KG1 (cell line): ENCODE data around the gene ACTR3C.

Source experiments
- DNase-seq: peaks from one replicate; lab custom pipeline; 2025; lab: John Stamatoyannopoulos, UW

ACTR3C gene

DNA sequence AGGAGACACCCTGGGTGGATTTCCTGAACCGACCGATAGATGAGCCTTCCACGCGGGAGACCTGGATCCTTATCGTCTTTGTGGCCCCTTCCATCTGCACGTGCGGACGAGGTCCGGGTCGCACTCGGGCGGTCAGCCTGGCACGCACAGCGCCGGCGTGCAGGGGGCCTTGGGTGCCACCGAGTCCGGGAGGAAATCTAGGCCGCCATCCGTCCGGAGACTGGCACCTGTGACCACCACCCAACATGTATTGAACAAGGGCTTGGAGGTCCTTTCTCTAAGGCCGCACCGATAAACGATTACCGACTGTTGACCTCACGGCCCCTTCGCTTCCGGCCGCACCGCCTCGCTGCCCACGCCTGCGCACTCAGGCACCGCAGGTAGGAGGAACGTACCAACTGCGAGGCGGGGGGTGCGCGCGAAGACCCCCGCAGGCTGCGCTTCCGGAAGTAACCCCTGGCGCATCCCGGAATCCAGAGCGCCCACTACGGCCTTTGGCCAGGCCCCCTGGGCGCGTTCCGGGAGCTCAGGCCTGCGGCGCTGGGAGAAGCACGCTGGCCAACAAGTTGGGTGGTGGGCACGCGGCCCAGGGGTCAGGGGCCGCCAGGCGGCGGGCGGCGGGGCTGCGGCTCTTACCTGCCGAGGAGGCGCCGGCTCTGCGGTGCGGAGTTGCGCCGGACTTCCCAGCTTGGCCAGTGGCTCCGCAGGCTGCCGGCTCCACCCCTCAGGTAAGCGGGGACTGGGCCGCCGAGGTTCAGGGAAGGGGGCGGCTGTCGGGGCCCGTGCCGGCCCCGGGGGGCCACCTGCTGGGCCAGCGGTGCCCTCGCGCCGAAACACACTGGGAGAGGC, at the start of gene ACTR3C, which contains the start of gene LRRC61:
TSS of gene ACTR3C (minus strand) at position 713 of the 849 bp plus-strand sequence. CDS start 28,249 bp downstream, outside the sequence.
TSS of gene LRRC61 (plus strand) at position 523 of the 849 bp plus-strand sequence. CDS start 13,507 bp downstream, outside the sequence.
- DNase-seq: no peak

- no peak for DNase-seq
Measured at GRCh38 chr7:150372271-150373048, 49.1 kb upstream of the ACTR3C start.

DNA sequence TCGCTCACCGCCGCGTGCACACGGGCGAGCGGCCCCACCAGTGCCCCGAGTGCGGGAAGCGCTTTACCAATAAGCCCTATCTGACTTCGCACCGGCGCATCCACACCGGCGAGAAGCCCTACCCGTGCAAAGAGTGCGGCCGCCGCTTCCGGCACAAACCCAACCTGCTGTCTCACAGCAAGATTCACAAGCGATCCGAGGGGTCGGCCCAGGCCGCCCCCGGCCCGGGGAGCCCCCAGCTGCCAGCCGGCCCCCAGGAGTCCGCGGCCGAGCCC, 48.6 kb upstream of the ACTR3C start:
- no peak for DNase-seq

DNA sequence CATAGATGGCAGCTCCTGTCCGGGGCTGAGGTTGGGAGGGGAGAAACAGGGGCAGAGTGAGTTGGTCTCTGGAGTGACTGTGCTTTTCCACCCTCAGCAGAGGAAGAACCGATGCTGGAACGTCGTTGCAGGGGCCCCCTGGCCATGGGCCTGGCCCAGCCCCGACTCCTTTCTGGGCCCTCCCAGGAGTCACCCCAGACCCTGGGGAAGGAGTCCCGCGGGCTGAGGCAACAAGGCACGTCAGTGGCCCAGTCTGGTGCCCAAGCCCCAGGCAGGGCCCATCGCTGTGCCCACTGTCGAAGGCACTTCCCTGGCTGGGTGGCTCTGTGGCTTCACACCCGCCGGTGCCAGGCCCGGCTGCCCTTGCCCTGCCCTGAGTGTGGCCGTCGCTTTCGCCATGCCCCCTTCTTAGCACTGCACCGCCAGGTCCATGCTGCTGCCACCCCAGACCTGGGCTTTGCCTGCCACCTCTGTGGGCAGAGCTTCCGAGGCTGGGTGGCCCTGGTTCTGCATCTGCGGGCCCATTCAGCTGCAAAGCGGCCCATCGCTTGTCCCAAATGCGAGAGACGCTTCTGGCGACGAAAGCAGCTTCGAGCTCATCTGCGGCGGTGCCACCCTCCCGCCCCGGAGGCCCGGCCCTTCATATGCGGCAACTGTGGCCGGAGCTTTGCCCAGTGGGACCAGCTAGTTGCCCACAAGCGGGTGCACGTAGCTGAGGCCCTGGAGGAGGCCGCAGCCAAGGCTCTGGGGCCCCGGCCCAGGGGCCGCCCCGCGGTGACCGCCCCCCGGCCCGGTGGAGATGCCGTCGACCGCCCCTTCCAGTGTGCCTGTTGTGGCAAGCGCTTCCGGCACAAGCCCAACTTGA, 48.0 kb upstream of the ACTR3C start:
- DNase-seq: no peak

DNA sequence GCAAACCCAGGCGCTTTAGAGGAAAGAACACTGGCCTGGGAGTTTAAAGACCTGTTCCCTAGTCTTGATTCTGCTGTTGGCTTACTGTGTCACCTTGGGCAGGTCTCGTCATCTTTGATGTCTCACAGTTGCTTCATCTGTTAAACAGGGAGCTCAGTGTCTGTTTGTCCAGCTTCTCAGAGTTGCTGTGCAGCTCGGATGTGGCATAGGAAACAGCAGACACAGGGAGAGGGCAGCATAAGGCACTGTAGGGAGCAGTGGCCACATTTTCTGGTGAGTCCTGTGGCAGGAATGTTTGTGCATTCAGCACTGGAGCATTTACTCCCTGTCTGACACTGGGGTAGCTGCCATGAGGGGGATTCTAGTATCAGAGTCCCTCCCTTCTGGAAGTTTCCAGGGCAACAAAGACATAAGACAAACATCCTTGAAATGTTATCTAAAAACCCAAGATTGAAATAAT, 47.3 kb upstream of the ACTR3C start:
- DNase-seq: no peak

DNA sequence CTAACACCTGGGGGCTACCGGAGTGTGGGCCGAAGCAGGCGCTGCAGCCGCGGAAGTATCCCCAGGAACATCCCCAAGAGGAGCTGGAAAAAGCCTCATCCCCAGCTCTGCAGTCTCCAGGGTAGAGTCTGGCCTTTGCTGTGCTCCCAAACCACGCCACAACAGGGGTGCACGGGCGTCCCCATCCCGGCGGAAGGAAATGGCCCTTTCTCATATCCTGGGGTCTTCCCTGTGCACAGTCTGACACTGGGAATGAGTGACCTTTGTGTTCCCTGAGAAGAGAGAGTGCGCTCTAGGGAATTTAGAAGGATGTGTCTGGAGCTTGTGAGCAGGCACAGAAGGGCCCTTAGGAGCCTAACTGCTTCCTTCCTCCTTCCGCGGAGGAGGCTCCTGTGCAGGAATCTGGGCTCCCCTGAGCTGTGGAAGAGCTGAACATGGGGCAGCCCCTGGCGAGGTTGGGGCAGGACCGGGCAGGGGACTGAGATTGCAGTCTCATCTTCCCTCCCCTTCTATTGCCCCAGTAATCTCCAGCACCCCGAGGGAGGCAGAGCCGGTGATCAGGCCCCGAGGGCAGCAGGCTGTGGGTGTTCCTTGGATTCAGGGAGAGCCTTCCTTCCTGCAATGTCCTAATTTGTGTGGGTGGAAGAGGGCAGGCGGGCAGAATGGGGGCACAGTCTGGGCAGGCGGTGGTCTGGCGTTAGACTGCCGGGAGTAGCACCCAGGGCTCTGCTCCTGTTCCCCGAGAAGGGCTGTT, 46.6 kb upstream of the ACTR3C start:
- no peak for DNase-seq

DNA sequence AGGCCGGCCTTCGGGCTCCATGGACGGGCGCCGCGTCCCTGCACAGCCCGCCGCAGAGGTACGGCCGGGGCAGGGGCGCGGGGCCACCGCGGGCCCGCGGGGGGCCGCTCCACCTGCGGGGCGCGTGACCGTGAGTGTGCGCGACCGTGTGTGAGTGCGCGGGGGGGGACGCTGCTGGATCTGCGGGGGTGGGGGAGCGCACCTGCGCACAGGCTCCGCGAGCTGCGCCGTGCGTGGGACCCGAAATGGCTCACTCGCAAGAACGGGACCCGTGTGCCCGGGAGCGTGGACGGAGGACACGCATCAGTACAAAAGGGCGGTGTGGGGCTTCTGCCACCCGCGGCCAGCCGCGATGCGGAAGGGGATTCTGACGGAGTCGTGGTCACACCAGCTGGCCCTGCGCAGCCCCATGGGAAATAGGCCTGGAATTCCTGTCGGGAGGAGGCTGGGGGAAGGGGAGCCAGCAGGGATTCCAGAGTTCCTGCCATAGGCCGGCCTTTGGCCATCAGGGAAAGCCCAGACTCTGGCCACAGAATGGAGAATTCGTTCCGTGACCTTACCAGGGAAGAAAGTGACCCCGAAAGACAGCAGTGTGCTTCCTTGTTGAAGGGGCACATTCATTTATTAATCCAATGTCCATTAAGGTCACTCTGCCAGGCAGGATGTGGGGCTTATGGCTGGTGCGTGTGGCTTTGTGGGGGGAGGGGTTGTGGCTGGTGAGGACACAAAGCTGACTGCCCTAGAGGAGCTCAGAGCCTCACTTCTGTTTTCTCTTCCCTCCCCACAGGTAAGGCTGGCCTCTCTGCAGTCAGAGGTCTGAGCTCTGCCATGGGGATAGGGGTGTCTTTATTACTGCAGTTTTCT, 45.8 kb upstream of the ACTR3C start:
- no peak for DNase-seq

DNA sequence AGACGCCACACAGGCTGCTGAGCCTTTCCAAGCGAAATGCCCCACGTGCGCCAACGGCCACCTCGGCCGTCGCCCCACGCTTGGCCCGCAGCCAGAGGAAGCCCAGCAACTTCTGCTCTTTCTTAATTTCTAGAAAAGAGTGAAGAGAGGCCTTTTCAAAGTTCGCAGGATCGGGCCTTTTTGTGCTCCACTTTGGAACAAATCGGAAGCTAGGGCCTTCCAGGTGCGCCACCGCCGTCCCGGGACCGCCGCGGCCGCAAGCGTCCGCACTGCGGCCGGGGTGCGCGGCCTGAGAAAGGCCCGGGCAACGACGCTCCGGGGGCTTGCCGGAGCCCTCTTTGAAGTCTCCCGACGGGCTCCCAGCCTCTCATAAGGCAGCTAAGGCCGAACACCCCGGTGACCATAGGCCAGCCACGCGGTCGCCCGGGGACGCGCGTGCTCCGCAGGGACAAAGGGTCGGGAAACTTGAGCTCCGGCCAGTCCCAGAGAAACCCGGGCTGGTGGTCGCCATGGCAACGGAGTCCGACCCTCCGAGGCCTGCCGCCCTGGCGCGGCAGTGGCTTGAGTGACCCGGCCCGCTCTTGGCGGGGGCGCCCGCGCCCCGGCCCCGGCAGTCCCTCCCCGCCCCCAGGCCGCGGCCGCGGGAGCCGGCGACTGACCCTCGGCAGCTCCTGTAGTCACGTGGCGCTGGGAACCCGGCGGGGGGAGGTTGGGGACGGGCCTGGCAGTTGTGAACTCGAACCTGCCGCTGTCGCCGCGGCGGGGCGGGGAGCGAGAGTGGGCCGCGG, 44.9 kb upstream of the ACTR3C start, which contains the start of gene REPIN1:
TSS of gene REPIN1 (plus strand) at position 727 of the 788 bp plus-strand sequence. CDS start 890 bp downstream, outside the sequence.
- peak; percentile 53 for DNase-seq

DNA sequence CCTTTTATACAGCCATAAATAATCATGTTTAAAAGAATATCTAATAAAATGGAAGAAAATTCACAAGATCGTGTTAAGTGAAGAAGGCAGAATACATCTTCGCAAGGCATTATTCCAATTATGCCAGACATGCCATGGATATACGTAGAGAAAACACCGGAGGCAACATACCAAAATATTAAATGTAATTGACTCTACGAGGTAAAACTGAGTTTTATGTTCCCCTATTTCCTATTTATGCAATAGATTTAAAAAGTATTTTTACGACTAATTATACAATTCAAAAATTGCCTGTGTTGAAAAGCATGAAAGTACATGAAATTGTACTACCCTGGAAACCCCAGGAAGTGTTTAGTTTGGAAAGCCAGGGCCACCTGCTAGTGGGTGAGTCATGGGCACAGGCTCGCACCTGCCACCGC, 44.3 kb upstream of the ACTR3C start:
- DNase-seq: no peak

- no peak for DNase-seq
Measured at GRCh38 chr7:150365673-150366398, 42.5 kb upstream of the ACTR3C start.

DNA sequence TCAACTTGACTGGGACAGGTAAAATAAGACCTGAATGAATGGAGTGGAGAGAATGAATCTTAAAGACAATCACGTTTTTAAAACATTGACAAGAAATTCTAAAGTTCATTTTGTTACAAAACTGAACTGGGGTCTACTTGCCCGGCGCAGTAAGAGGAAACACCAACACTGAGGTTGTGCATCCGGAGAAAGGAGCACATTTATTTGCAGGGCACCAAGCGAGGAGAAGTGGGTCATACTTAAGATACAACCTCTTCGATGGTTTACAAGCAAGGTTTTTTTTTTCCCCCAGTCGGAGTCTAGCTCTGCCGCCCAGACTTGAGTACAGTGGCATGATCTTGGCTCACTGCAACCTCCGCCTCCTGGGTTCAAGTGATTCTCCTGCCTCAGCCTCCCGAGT, 41.8 kb upstream of the ACTR3C start:
- DNase-seq: no peak

- DNase-seq: no peak
Measured at GRCh38 chr7:150363872-150364271, 40.5 kb upstream of the ACTR3C start.

GRCh38 chr7:150363370-150363769, 40.0 kb upstream of the ACTR3C start:
- no peak for DNase-seq

DNA sequence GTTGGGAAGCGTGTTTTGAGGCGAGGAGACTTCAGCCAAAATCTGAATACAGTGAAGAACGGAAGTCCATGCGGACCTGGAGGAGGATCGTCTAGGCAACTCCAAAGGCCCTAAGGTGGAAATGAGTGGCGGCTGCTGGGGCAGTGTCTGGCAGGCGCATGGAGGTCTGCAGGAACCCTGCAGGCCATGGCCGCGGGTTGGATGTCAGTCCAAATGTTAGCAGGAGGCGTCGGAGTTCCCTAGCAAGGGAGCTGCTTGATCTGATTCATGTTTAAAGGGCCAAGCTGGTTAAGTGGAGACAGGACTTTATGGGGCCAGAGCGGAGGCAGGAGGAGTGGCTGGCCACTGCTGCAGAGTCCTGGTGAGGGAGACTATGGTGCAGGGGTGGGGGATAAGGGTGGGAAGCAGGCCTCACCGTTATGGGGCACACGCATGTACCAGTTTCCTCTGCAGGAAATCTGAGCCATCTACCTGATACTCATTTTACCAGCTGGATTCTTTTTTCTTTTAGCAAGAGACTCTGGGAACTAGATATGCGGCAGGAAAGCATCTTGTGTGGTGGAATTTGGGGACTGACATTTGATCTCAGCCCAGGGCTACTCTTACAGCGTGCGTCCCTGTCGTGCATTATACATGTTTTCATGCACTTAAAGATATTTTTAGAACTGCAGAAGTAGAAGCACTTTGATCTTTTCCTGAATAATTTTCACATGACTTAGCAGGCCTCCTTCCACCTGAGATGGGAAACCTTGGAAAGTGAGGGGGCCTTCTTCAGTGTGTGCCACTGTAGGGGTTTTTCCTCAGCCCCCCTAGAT, 38.7 kb upstream of the ACTR3C start:
- DNase-seq: no peak

DNA sequence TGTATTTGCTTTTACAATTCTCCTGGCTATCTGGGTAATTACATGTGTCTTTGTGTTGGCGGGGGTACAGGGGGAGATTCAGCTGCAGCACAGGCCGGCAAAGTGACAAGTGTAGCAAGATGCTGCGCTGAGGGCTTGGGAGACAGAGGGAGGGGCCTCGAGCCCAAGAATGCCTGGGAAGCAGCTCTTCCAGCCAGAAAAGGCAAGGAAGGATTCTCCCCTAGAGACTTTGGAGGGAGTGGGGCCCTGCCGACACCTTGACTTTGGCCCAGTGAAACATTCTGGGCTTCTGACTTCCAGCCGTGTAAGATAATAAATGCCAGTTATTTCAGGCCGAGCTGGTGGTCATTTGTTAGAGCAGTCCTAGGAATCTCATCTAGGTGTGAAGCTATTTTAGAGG, 38.1 kb upstream of the ACTR3C start:
- DNase-seq: no peak

DNA sequence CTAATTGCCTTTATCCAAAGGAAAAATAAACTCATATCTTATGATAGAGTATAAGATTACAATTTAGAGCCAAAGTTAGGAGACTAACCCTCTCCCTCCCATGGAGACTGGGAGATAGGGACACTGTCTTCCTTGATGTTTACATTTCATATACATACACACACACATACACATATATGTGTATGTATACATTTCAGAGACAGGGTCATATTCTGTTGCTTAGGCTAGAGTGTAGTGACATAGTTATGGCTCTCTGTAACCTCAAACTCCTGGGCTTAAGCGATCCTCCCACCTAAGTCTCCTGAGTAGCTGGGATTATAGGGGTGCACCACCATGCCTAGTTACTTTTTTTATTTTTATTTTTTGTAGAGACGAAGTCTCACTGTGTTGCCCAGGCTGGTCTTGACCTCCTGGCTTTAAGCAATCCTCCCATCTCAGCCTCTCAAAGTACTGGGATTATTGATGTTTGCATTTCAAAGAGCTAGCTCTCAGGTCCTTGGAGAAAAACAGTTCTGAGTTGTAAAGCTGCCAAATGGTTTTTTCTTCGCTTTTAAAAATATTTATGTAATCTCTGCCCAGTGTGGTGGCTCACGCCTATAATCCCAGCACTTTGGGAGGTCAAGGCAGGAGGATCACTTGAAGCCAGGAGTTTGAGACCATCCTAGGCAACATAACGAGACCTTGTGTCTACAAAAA, 37.2 kb upstream of the ACTR3C start:
- DNase-seq: no peak

DNA sequence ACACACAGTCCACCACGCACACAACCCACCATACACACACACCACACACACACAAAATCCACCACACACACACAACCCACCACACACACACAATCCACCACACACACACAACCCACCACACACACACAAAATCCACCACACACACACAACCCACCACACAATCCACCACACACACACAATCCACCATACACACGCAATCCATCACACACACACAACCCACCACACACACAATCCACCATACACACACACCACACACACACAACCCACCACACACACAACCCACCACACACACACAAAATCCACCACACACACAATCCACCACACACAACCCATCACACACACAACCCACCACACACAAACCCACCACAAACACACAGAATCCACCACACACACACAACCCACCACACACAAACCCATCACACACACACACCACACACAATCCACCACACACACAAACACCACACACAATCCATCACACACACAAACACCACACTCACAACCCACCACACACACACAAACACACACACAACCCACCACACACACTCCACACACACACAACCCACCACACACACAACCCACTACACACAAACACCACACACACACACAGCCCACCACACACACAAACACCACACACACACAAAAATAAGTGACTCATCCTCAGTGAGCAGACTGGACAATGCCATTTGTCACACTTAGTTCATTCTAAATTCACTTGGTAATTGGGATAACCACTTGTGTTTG, 36.4 kb upstream of the ACTR3C start:
- DNase-seq: no peak
